Measurements from ENCODE around the gene SPEN.
"Not testable (repeated sequence)": the region's sequence is repeated elsewhere in the genome, so short reads cannot be mapped to it uniquely, and the experiment has no call there.

Gene SPEN

GRCh38 chr1:15896841-15897610 is 49.5 kb downstream of the SPEN start:
- DNase-seq (ENCODE audit: low read depth in 1 of 2, low spot score in 1 of 2): not testable (repeated sequence)

DNA sequence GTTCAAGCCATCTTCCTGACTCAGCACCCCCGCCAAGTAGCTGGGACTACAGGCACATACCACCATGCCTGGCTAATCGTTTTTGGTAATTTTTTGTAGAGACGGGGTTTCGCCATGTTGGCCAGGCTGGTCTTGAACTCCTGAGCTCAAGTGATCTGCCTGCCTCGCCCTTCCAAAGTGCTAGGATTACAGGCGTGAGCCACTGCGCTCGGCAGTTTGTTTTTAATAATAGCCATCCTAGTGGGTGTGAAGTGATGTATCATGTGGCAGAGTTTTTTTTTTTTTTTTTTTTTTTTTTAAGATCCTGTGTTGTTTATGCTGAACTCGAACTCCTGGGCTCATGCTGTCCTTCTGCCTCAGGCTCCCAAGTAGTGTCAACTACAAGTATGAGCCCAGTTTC is 51.8 kb downstream of the SPEN start:
- DNase-seq (ENCODE audit: low read depth in 1 of 2, low spot score in 1 of 2): no peak

- DNase-seq (ENCODE audit: low read depth in 1 of 2, low spot score in 1 of 2): no peak
Observed at GRCh38 chr1:15900662-15901279, 53.3 kb downstream of the SPEN start.

GRCh38 chr1:15902882-15903281 is 55.4 kb downstream of the SPEN start:
- DNase-seq (ENCODE audit: low read depth in 1 of 2, low spot score in 1 of 2): no peak

DNA sequence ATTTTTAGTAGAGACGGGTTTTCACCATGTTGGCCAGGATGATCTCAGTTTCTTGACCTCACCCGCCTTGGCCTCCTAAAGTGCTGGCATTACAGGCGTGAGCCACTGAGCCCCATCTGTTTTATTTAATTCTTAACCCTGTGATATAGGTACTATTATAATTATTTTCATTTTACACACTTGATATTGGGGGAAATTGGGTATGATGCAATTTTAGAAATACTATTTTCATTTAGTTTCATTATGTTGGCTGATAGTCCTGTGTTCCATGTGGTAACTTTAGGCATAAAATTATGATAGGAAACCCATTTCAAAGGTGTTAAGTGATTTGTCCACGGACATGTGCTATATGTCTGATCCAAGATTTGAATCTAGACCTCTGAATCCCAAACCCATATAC is 61.1 kb downstream of the SPEN start:
- DNase-seq (ENCODE audit: low read depth in 1 of 2, low spot score in 1 of 2): no peak

GRCh38 chr1:15911141-15911540 is 63.6 kb downstream of the SPEN start:
- no peak for DNase-seq (ENCODE audit: low read depth in 1 of 2, low spot score in 1 of 2)

- no peak for DNase-seq (ENCODE audit: low read depth in 1 of 2, low spot score in 1 of 2)
Observed at GRCh38 chr1:15911927-15912326, 64.4 kb downstream of the SPEN start.

- not testable (repeated sequence) for DNase-seq (ENCODE audit: low read depth in 1 of 2, low spot score in 1 of 2)
Observed at GRCh38 chr1:15913607-15914006, 66.1 kb downstream of the SPEN start.

DNA sequence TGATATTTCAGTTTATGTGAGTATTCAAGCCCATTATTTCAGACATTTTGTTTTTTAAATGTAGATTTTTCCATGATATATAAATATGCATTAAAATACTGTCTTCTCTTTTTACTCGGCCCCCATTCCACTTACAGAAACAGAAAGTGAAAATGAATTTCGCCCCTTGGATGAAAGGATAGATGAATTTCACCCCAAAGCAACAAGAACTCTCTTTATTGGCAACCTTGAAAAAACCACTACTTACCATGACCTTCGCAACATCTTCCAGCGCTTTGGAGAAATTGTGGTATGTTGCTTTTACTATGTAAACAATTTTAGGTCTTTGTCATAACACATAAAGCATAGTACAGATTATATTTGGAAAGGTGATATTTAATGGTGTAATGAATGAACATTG is 68.5 kb downstream of the SPEN start:
- DNase-seq (ENCODE audit: low read depth in 1 of 2, low spot score in 1 of 2): no peak

DNA sequence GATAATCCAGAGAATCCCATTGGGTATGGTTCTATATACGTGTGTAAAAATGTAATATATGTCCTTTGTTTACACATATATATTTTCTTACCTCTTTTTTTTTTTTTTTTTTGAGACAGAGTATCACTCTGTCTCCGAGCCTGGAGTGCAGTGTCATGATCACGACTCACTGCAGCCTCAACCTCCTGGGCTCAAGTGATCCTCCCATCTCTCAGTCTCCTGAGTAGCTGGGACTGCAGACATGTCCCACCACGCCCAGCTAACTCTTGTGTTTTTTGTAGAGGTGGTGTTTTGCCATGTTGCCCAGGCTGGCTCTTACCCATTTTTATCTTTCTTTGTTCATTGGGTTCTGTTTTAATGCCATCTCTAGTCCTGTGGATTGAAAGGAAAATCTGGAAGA is 68.9 kb downstream of the SPEN start:
- no peak for DNase-seq (ENCODE audit: low read depth in 1 of 2, low spot score in 1 of 2)

GRCh38 chr1:15916916-15917315 is 69.4 kb downstream of the SPEN start:
- DNase-seq (ENCODE audit: low read depth in 1 of 2, low spot score in 1 of 2): no peak

- DNase-seq (ENCODE audit: low read depth in 1 of 2, low spot score in 1 of 2): peak in 1 of 2 donors; percentile 49
Observed at GRCh38 chr1:15918962-15919715, 71.6 kb downstream of the SPEN start.

- DNase-seq (ENCODE audit: low read depth in 1 of 2, low spot score in 1 of 2): no peak
Observed at GRCh38 chr1:15923241-15923640, 75.7 kb downstream of the SPEN start.

GRCh38 chr1:15926448-15926847 is 78.9 kb downstream of the SPEN start:
- not testable (repeated sequence) for DNase-seq (ENCODE audit: low read depth in 1 of 2, low spot score in 1 of 2)

- no peak for DNase-seq (ENCODE audit: low read depth in 1 of 2, low spot score in 1 of 2)
Observed at GRCh38 chr1:15928971-15929965, 81.8 kb downstream of the SPEN start.

- DNase-seq (ENCODE audit: low read depth in 1 of 2, low spot score in 1 of 2): no peak
Observed at GRCh38 chr1:15931401-15931800, 83.9 kb downstream of the SPEN start.

- DNase-seq (ENCODE audit: low read depth in 1 of 2, low spot score in 1 of 2): no peak
Observed at GRCh38 chr1:15931884-15932283, 84.4 kb downstream of the SPEN start.

- DNase-seq (ENCODE audit: low read depth in 1 of 2, low spot score in 1 of 2): no peak
Observed at GRCh38 chr1:15932612-15933011, 85.1 kb downstream of the SPEN start.

DNA sequence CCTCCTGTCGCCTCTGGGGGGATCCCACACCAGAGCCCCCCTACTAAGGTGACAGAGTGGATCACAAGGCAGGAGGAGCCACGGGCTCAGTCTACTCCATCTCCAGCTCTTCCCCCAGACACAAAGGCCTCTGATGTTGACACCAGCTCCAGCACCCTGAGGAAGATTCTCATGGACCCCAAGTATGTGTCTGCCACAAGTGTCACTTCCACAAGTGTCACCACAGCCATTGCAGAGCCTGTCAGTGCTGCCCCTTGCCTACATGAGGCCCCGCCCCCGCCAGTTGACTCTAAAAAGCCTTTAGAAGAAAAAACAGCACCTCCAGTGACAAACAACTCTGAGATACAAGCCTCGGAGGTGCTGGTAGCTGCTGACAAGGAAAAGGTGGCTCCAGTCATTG is 86.2 kb downstream of the SPEN start:
- DNase-seq (ENCODE audit: low read depth in 1 of 2, low spot score in 1 of 2): no peak

- no peak for DNase-seq (ENCODE audit: low read depth in 1 of 2, low spot score in 1 of 2)
Observed at GRCh38 chr1:15934211-15935055, 86.9 kb downstream of the SPEN start.

All from activated T-helper 1 cell treated with anti-CD3 and anti-CD28 coated beads, Interleukin-2, amount 50 U/mL, for 16 hours (primary cell).